Measurements from ENCODE around the gene PARP8.

PARP8 gene

GRCh38 chr5:50813691-50814090, 147.3 kb downstream of the PARP8 start:
- H3K27ac ChIP-seq: no peak overlapping the region
- TF ChIP-seq CTCF (conservative IDR thresholded peaks at IDR 0.05): no peak

- H3K27ac ChIP-seq: no peak overlapping the region
- TF ChIP-seq CTCF (conservative IDR thresholded peaks at IDR 0.05): no peak
Measured at GRCh38 chr5:50814556-50814955, 148.1 kb downstream of the PARP8 start.

- H3K27ac ChIP-seq: no peak overlapping the region
- TF ChIP-seq CTCF (conservative IDR thresholded peaks at IDR 0.05): no peak
Measured at GRCh38 chr5:50822046-50822445, 155.6 kb downstream of the PARP8 start.

GRCh38 chr5:50822761-50823160, 156.3 kb downstream of the PARP8 start:
- no peak for TF ChIP-seq CTCF (conservative IDR thresholded peaks at IDR 0.05)
- no peak overlapping the region for H3K27ac ChIP-seq

GRCh38 chr5:50823568-50823967, 157.1 kb downstream of the PARP8 start:
- no peak for TF ChIP-seq CTCF (conservative IDR thresholded peaks at IDR 0.05)

GRCh38 chr5:50824109-50824508, 157.7 kb downstream of the PARP8 start:
- TF ChIP-seq CTCF (conservative IDR thresholded peaks at IDR 0.05): no peak

More at GRCh38 chr5:50823568-50823967, 157.1 kb downstream of the PARP8 start:
- H3K27ac ChIP-seq: no peak overlapping the region

GRCh38 chr5:50827516-50828247, 161.2 kb downstream of the PARP8 start:
- H3K27ac ChIP-seq: no peak overlapping the region
- no peak for TF ChIP-seq CTCF (conservative IDR thresholded peaks at IDR 0.05)

More at GRCh38 chr5:50824109-50824508, 157.7 kb downstream of the PARP8 start:
- H3K27ac ChIP-seq: no peak overlapping the region
